CD8-positive, alpha-beta memory T cell (primary cell): ENCODE data around the gene EXOSC9. TPM values are rescaled to one million over a fixed set of nuclear protein-coding genes. Genes with fewer than 3 reads are reported as not detected.
A peak's percentile ranks its signal among the peaks of the same experiment; 100 is the strongest.

Experiments
- CTCF ChIA-PET: fragments of 350-600 bp; sonication (Branson Sonifier 250); formaldehyde crosslinking; loops from one replicate; lab custom pipeline; 2021; ENCODE audit warnings: antibody characterized with exemption; lab: Charles Lee
- POLR2A ChIA-PET: fragments of 350-600 bp; sonication (Branson Sonifier 250); formaldehyde crosslinking; loops from one replicate; lab custom pipeline; 2021; ENCODE audit warnings: antibody characterized with exemption; lab: Charles Lee
- DNase-seq, 5 donors: peaks; one replicate each; pipeline versions ENCODE4 v3.0.0 to v3.0.0-alpha.2; 2020 to 2022; ENCODE audit warnings: mixed read lengths in 1 of 5
- H3K27ac ChIP-seq: one replicate; pipeline ENCODE4 v1.7.0; 2013; ENCODE audit warnings: low read depth, mild to moderate bottlenecking, low read length, moderate library complexity
- H3K27me3 ChIP-seq: 2 replicates; pipeline ENCODE4 v1.7.0; 2013; ENCODE audit warnings: low read length, mild to moderate bottlenecking; ENCODE audit not compliant: insufficient read depth, poor library complexity, severe bottlenecking
- H3K36me3 ChIP-seq: 2 replicates; pipeline ENCODE4 v1.7.0; 2013; ENCODE audit warnings: mild to moderate bottlenecking, low read length, moderate library complexity; ENCODE audit not compliant: insufficient read depth
- H3K4me1 ChIP-seq: 2 replicates; pipeline ENCODE4 v1.7.0; 2013; ENCODE audit warnings: mild to moderate bottlenecking, low read length, moderate library complexity; ENCODE audit not compliant: insufficient read depth
- H3K4me3 ChIP-seq: 2 replicates; pipeline ENCODE4 v1.7.0; 2013; ENCODE audit warnings: mild to moderate bottlenecking, low read length
- H3K9me3 ChIP-seq: 2 replicates; pipeline ENCODE4 v1.7.0; 2013; ENCODE audit warnings: mild to moderate bottlenecking, low read length
- H3K27ac Mint-ChIP-seq, 8 donors: one replicate each; pipeline ENCODE4 v1.8.0; 2020 to 2021; ENCODE audit warnings: mixed read lengths in 8 of 8, mild to moderate bottlenecking in 6 of 8, inconsistent platforms in 3 of 8, moderate library complexity in 3 of 8
- H3K27me3 Mint-ChIP-seq, 2 donors: one replicate each; pipeline ENCODE4 v1.8.0; 2020 to 2021; ENCODE audit warnings: mixed read lengths in 2 of 2, mild to moderate bottlenecking in 1 of 2, moderate library complexity in 1 of 2
- H3K36me3 Mint-ChIP-seq, 3 donors: one replicate each; pipeline ENCODE4 v1.8.0; 2020 to 2021; ENCODE audit warnings: mixed read lengths in 3 of 3, inconsistent platforms in 1 of 3, mild to moderate bottlenecking in 1 of 3
- H3K4me1 Mint-ChIP-seq, 3 donors: one replicate each; pipeline ENCODE4 v1.8.0; 2020 to 2021; ENCODE audit warnings: mixed read lengths in 3 of 3, inconsistent platforms in 1 of 3, mild to moderate bottlenecking in 1 of 3
- H3K4me3 Mint-ChIP-seq, 7 donors: one replicate each; pipeline ENCODE4 v1.8.0; 2020 to 2021; ENCODE audit warnings: mixed read lengths in 7 of 7, mild to moderate bottlenecking in 6 of 7, moderate library complexity in 4 of 7, inconsistent platforms in 2 of 7
- H3K9me3 Mint-ChIP-seq, 5 donors: one replicate each; pipeline ENCODE4 v1.8.0; 2020 to 2022; ENCODE audit warnings: mixed read lengths in 5 of 5, mild to moderate bottlenecking in 3 of 5, moderate library complexity in 2 of 5, inconsistent platforms in 1 of 5
- polyA plus RNA-seq: library from polyadenylated mRNA; unstranded; fragments of 300-500 nt; fragmentation: Illumina TruSeq; gene quantifications from one replicate; pipeline ENCODE4 v1.2.3, GENCODE V29; 2021
- total RNA-seq, 2 experiments: library from RNA; stranded (reverse); gene quantifications; one replicate each; pipeline ENCODE4 v1.2.3, GENCODE V29; 2021

The EXOSC9 gene
- total and polyA plus RNA-seq, 3 experiments from 2014 or later: 41.7 to 72.9 (median 72.2) TPM

GRCh38 chr4:121790976-121791375 lies 10.1 kb upstream of the EXOSC9 start:
- Mint-ChIP-seq H3K27ac (no peak overlapping the region), H3K27me3 (peaks cover 9 to 29% of the 10 kb centered on the region in 2 donors), H3K9me3 (no peaks in the 10 kb centered on the region), H3K4me1 (peaks cover 4 to 13% (median 8%) of the 10 kb centered on the region in 3 donors), H3K4me3 (no peak overlapping the region), H3K36me3 (no peaks in the 10 kb centered on the region)
- DNase-seq: no peak
- H3K27ac ChIP-seq: no peak overlapping the region
- no peaks in the 10 kb centered on the region for H3K36me3 ChIP-seq
- no peaks in the 10 kb centered on the region for H3K4me1 ChIP-seq
- CTCF ChIA-PET: no interaction called here
- H3K27me3 ChIP-seq: no peaks in the 10 kb centered on the region
- POLR2A ChIA-PET: no interaction called here
- H3K9me3 ChIP-seq: no peaks in the 10 kb centered on the region
- no peak overlapping the region for H3K4me3 ChIP-seq

GRCh38 chr4:121791481-121791880 lies 9.6 kb upstream of the EXOSC9 start:
- no peak for DNase-seq
- H3K36me3 ChIP-seq: no peaks in the 10 kb centered on the region
- Mint-ChIP-seq H3K27me3 (peaks cover 9 to 27% of the 10 kb centered on the region in 2 donors), H3K9me3 (no peaks in the 10 kb centered on the region), H3K36me3 (no peaks in the 10 kb centered on the region), H3K4me1 (peaks cover 7 to 18% (median 11%) of the 10 kb centered on the region in 3 donors), H3K27ac (no peak overlapping the region), H3K4me3 (no peak overlapping the region)
- no peaks in the 10 kb centered on the region for H3K9me3 ChIP-seq
- no peaks in the 10 kb centered on the region for H3K4me1 ChIP-seq
- no peaks in the 10 kb centered on the region for H3K27me3 ChIP-seq
- no peak overlapping the region for H3K4me3 ChIP-seq
- H3K27ac ChIP-seq: no peak overlapping the region
- POLR2A ChIA-PET: no interaction called here
- CTCF ChIA-PET: no interaction called here

GRCh38 chr4:121792966-121793365 lies 8.2 kb upstream of the EXOSC9 start:
- POLR2A ChIA-PET: no interaction called here

GRCh38 chr4:121794505-121795188 lies 6.5 kb upstream of the EXOSC9 start:
- Mint-ChIP-seq H3K27me3 (peaks cover 1 to 3% of the 10 kb centered on the region in 2 donors), H3K4me3 (no peak overlapping the region), H3K36me3 (no peaks in the 10 kb centered on the region), H3K4me1 (peaks cover 14 to 26% (median 22%) of the 10 kb centered on the region in 3 donors), H3K9me3 (no peaks in the 10 kb centered on the region), H3K27ac (peak overlapping the region in 1 of 8 donors; percentile 66)
- no peak for DNase-seq
- H3K27me3 ChIP-seq: no peaks in the 10 kb centered on the region
- H3K9me3 ChIP-seq: no peaks in the 10 kb centered on the region
- CTCF ChIA-PET: no interaction called here
- POLR2A ChIA-PET: no interaction called here
- peak overlapping the region; percentile 38 for H3K27ac ChIP-seq
- H3K36me3 ChIP-seq: no peaks in the 10 kb centered on the region
- H3K4me3 ChIP-seq: no peak overlapping the region
- H3K4me1 ChIP-seq: peaks cover 4% of the 10 kb centered on the region

More at GRCh38 chr4:121792966-121793365, 8.2 kb upstream of the EXOSC9 start:
- CTCF ChIA-PET: no interaction called here
- Mint-ChIP-seq H3K36me3 (no peaks in the 10 kb centered on the region), H3K4me1 (peaks cover 7 to 18% (median 11%) of the 10 kb centered on the region in 3 donors), H3K27ac (no peak overlapping the region), H3K27me3 (peaks cover 7 to 17% of the 10 kb centered on the region in 2 donors), H3K9me3 (no peaks in the 10 kb centered on the region), H3K4me3 (no peak overlapping the region)
- no peak overlapping the region for H3K4me3 ChIP-seq
- no peak for DNase-seq
- H3K27ac ChIP-seq: no peak overlapping the region
- no peaks in the 10 kb centered on the region for H3K36me3 ChIP-seq
- no peaks in the 10 kb centered on the region for H3K27me3 ChIP-seq
- H3K9me3 ChIP-seq: no peaks in the 10 kb centered on the region
- H3K4me1 ChIP-seq: no peaks in the 10 kb centered on the region

- peaks cover 0 to 7% (median 0%) of the 10 kb centered on the region in 3 donors for H3K36me3 Mint-ChIP-seq
- Histone ChIP-seq H3K4me3 (no peak overlapping the region), H3K4me1 (peaks cover 16% of the 10 kb centered on the region), H3K27ac (no peak overlapping the region), H3K27me3 (no peaks in the 10 kb centered on the region), H3K9me3 (no peaks in the 10 kb centered on the region), H3K36me3 (no peaks in the 10 kb centered on the region)
- H3K27me3 Mint-ChIP-seq: peaks cover 3% of the 10 kb centered on the region in 2 donors
- H3K4me3 Mint-ChIP-seq: peak overlapping the region in 1 of 7 donors; percentile 48
- H3K9me3 Mint-ChIP-seq: no peaks in the 10 kb centered on the region
- no peak for DNase-seq
- ChIA-PET POLR2A (no interaction called here), CTCF (no interaction called here)
- H3K4me1 Mint-ChIP-seq: peaks cover 30 to 43% (median 38%) of the 10 kb centered on the region in 3 donors
- H3K27ac Mint-ChIP-seq: peak overlapping the region in 1 of 8 donors; percentile 29
These were observed 4.8 kb upstream of the EXOSC9 start for GRCh38 chr4:121796283-121796682.

- peaks cover 0 to 4% of the 10 kb centered on the region in 2 donors for H3K27me3 Mint-ChIP-seq
- POLR2A ChIA-PET: no interaction called here
These were observed 1.8 kb upstream of the EXOSC9 start for GRCh38 chr4:121799208-121799823.

GRCh38 chr4:121799867-121800501 lies 1.1 kb upstream of the EXOSC9 start:
- Mint-ChIP-seq H3K9me3 (no peaks in the 10 kb centered on the region), H3K27me3 (peaks cover 0 to 3% of the 10 kb centered on the region in 2 donors), H3K4me1 (peaks cover 47 to 68% (median 60%) of the 10 kb centered on the region in 3 donors), H3K4me3 (peak overlapping the region; percentile 94 to 98 (median 97)), H3K36me3 (peaks cover 0 to 34% (median 7%) of the 10 kb centered on the region in 3 donors), H3K27ac (peak overlapping the region; percentile 97 to 100 (median 98))
- Histone ChIP-seq H3K36me3 (peaks cover 7% of the 10 kb centered on the region), H3K27me3 (no peaks in the 10 kb centered on the region), H3K4me1 (peaks cover 31% of the 10 kb centered on the region), H3K27ac (peak overlapping the region; percentile 95), H3K4me3 (peak overlapping the region; percentile 100), H3K9me3 (no peaks in the 10 kb centered on the region)
- POLR2A ChIA-PET: interaction anchor here (0.6 kb wide), 1 partner anchor 11 kb away, joined by 6 read pairs; no protein-coding TSS in a partner anchor
- DNase-seq: no peak
- CTCF ChIA-PET: interaction anchor here (1.2 to 1.8 kb wide), 2 partner anchors 11 to 28 kb away, joined by 3 to 7 read pairs; no protein-coding TSS in a partner anchor

More at GRCh38 chr4:121799208-121799823, 1.8 kb upstream of the EXOSC9 start:
- Mint-ChIP-seq H3K4me3 (peak overlapping the region; percentile 1 to 98 (median 65)), H3K36me3 (peaks cover 0 to 28% (median 7%) of the 10 kb centered on the region in 3 donors), H3K4me1 (peaks cover 45 to 62% (median 60%) of the 10 kb centered on the region in 3 donors), H3K9me3 (no peaks in the 10 kb centered on the region), H3K27ac (peak overlapping the region; percentile 61 to 100 (median 98))
- Histone ChIP-seq H3K36me3 (peaks cover 7% of the 10 kb centered on the region), H3K27me3 (no peaks in the 10 kb centered on the region), H3K27ac (no peak overlapping the region), H3K9me3 (no peaks in the 10 kb centered on the region), H3K4me3 (peak overlapping the region; percentile 22), H3K4me1 (peaks cover 31% of the 10 kb centered on the region)
- DNase-seq: peak in 1 of 5 donors; percentile 2
- CTCF ChIA-PET: no interaction called here
